Activated T-cell treated with anti-CD3 and anti-CD28 coated beads, Interleukin-2, amount 50 U/mL, for 24 hours (primary cell): ENCODE data around the gene OPN1MW2.
"Not testable (repeated sequence)": the region's sequence is repeated elsewhere in the genome, so short reads cannot be mapped to it uniquely, and the experiment has no call there.

Experiments used
- DNase-seq: peaks from one replicate; pipeline ENCODE4 v3.0.0-alpha.2; 2020
- H3K27ac Mint-ChIP-seq: 2 replicates; pipeline ENCODE4 v1.8.0; 2020; ENCODE audit warnings: mild to moderate bottlenecking, mixed read lengths
- H3K27me3 Mint-ChIP-seq: 2 replicates; pipeline ENCODE4 v1.8.0; 2020; ENCODE audit warnings: mixed read lengths
- H3K36me3 Mint-ChIP-seq: 2 replicates; pipeline ENCODE4 v1.8.0; 2020; ENCODE audit warnings: low read depth, mixed read lengths
- H3K4me1 Mint-ChIP-seq: 2 replicates; pipeline ENCODE4 v1.8.0; 2020; ENCODE audit warnings: low read depth, mixed read lengths
- H3K4me3 Mint-ChIP-seq: 2 replicates; pipeline ENCODE4 v1.8.0; 2020; ENCODE audit warnings: mild to moderate bottlenecking, moderate library complexity, mixed read lengths
- H3K9me3 Mint-ChIP-seq: 2 replicates; pipeline ENCODE4 v1.8.0; 2020; ENCODE audit warnings: mixed read lengths

OPN1MW2 gene

DNA sequence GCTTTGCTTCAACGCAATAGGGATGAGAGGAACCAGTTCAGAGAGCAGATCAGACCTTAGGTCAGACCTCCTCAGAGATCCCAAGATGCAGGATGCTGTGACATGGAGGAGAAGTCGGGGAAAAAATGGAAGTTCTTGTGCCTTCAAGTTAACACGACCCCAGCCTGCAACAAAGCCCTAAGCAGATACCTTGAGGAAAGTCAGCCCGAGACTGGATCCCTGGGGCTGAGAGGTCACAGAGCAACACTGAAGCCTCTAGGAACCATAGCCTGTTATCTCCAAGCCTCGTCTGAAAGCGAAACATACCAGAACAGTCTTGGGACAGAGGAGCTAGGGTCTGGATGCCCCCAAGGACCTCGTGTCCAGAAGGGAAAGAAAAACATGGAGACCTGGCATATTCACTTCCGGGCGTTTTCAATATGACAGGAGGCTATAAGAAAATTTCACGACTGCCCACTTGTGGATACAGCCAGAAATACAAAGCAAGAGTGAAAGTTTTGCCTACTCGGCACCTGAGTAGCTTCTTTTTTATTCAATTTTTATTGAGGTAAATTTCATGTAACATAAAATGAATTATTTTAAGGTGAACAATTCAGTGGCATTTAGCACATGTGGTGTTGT, 19.5 kb downstream of the OPN1MW2 start:
- peak; percentile 22 for DNase-seq
- H3K27me3 Mint-ChIP-seq: not testable (repeated sequence)

DNA sequence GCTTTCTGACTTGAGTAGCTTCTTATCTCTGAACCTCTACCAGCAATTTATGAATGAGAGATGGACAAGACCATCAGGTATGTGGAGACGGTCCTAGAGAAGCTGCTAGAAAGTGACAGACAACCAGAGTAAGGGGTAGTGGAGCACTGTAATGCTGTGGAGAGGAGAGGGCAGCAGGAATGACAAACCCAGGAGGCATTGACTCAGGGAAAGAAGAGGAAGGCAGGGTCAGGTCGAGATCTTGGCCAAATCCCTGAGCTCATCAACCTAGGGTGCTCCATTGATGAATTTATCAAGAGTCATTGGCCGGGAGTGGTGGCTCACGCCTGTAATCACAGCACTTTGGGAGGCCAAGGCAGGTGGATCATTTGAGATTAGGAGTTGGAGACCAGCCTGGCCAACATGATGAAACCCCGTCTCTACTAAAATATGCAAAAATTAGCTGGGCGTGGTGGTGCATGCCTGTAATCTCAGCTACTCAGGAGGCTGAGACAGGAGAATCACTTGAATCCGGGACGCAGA, 20.5 kb downstream of the OPN1MW2 start:
- H3K4me3 Mint-ChIP-seq, H3K4me1 Mint-ChIP-seq, H3K27ac Mint-ChIP-seq, H3K9me3 Mint-ChIP-seq, H3K36me3 Mint-ChIP-seq, DNase-seq, H3K27me3 Mint-ChIP-seq: not testable (repeated sequence)

More for the DNA sequence above, 19.5 kb downstream of the OPN1MW2 start:
- H3K4me1 Mint-ChIP-seq, H3K9me3 Mint-ChIP-seq, H3K4me3 Mint-ChIP-seq, H3K36me3 Mint-ChIP-seq, H3K27ac Mint-ChIP-seq: not testable (repeated sequence)

DNA sequence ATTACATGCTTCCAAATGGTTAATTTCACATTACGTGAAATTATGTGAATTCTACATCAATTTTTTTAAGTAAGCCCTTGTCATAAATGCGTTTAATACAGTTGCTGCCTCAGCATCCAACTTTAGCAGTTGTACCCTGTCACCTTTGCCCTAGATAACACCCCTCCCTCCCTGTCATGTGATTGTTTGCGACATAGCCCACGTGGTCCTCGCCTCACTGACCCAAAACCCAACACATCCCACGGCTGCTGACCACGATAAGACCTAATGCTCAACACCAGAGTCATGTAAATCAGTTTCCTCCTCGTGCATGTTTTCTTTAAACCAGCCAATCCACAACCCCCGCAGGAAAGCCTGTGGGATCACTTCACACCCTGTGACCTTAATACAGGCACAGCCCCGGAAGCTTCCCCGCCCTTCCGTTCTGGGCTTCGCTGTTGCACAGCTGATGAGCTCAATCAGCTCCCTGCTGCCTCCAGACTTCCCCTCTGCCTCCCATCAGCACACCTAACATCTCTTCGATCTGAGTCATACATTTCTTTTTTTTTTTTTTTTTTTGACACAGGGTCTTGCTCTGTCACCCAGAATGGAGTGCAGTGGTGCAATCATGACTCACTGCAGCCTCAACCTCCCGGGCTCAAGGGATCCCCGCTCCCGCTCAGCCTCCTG, 28.0 kb downstream of the OPN1MW2 start:
- not testable (repeated sequence) for H3K27me3 Mint-ChIP-seq, H3K4me1 Mint-ChIP-seq, H3K4me3 Mint-ChIP-seq, DNase-seq, H3K9me3 Mint-ChIP-seq, H3K27ac Mint-ChIP-seq, H3K36me3 Mint-ChIP-seq

DNA sequence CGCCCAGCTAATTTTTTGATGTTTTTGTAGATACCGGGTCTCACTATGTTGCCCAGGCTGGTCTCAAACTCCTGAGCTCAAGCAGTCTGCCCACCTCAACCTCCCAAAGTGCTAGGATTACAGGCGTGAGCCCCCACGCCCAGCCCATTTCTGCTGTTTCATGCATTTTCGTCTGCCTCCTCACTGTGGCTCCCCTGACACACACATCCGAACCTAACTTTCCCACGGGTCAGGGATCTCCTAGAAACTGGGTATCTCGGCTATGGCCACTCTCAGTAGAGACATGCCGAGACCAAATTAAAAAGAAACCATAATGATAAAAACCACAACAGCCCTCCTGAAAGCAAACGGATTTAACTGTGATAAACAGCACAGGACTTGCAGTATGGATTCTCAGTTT, 28.5 kb downstream of the OPN1MW2 start:
- not testable (repeated sequence) for H3K36me3 Mint-ChIP-seq, H3K27me3 Mint-ChIP-seq, H3K4me1 Mint-ChIP-seq, H3K27ac Mint-ChIP-seq, H3K4me3 Mint-ChIP-seq, DNase-seq, H3K9me3 Mint-ChIP-seq

DNA sequence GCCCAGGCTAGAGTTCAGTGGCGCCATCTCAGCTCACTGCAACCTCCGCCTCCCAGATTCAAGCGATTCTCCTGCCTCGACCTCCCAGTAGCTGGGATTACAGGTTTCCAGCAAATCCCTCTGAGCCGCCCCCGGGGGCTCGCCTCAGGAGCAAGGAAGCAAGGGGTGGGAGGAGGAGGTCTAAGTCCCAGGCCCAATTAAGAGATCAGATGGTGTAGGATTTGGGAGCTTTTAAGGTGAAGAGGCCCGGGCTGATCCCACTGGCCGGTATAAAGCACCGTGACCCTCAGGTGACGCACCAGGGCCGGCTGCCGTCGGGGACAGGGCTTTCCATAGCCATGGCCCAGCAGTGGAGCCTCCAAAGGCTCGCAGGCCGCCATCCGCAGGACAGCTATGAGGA, 37.7 kb downstream of the OPN1MW2 start, which contains the start of gene OPN1MW3:
OPN1MW3 (plus strand) TSS at position 301 of the 400 bp plus-strand sequence; CDS start at position 339, 38 bp downstream.
- not testable (repeated sequence) for H3K4me3 Mint-ChIP-seq, H3K36me3 Mint-ChIP-seq, H3K27me3 Mint-ChIP-seq, DNase-seq, H3K4me1 Mint-ChIP-seq, H3K27ac Mint-ChIP-seq, H3K9me3 Mint-ChIP-seq

DNA sequence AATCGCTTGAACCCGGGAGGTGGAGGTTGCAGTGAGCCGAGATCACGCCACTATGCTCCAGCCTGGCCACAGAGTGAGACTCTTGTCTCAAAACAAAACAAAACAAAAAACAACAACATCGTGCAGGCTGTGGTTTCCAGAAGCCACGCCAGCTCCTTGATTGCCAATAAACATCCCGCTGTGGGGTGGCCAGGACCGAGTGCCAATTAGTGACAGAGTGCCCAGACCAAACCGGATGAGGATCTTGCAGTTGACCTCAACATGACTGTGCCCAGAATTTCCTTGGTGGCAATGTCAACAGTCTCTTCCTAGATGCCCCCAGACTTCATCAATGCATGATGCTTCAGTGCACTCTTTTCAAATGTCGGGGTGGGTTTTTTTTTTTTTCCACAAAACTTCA, 39.2 kb downstream of the OPN1MW2 start:
- DNase-seq, H3K36me3 Mint-ChIP-seq, H3K4me3 Mint-ChIP-seq, H3K9me3 Mint-ChIP-seq, H3K27me3 Mint-ChIP-seq, H3K4me1 Mint-ChIP-seq, H3K27ac Mint-ChIP-seq: not testable (repeated sequence)

DNA sequence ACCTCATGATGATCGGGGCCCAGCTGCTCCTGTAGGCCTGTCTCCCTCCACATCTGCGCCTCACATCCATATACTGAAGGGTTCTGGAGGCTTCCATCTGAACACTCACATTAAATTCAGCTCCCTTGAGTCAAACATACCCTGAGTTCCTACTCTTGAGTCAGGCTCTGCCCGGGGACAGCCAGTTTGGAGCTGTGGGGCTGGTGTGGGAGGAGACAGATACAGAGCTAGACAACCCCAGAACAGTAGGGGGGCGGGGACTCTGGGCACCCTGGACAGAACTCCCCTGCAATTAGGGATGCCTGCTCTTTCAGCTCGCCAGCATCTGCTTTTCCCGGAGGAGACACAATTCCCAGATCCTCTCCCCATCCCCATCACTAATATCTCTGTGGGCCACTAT, 43.5 kb downstream of the OPN1MW2 start:
- not testable (repeated sequence) for H3K36me3 Mint-ChIP-seq, H3K4me3 Mint-ChIP-seq, H3K9me3 Mint-ChIP-seq, H3K27me3 Mint-ChIP-seq, H3K4me1 Mint-ChIP-seq, DNase-seq, H3K27ac Mint-ChIP-seq

DNA sequence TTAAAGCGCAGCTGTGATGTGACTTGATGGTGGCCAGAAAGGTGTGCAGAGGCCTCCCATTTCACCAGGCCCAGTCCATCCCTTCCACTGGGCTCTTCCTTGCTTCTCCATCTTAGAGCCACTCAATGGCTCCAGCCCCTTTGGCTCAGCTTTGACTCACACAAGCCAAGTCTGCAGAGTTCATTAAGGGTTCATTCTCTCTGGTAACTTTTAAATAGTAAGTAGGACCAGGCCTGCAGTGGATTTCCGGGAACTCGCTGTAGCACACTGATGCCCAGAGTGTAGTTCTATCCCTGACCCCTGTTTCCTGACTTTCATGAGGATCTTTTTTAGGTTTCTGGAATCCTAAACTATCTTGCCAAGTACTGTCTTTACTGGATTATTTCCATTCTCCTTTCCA, 49.7 kb downstream of the OPN1MW2 start:
- not testable (repeated sequence) for DNase-seq, H3K27ac Mint-ChIP-seq, H3K36me3 Mint-ChIP-seq, H3K4me3 Mint-ChIP-seq, H3K9me3 Mint-ChIP-seq, H3K27me3 Mint-ChIP-seq, H3K4me1 Mint-ChIP-seq
